Measurements from ENCODE around the gene CCDC92B. TPM values are rescaled to one million over a fixed set of nuclear protein-coding genes. Genes with fewer than 3 reads are reported as not detected.

The CCDC92B gene
- total RNA-seq (0.12 TPM in 1 of 2 replicates, not detected in the other), polyA plus RNA-seq (0.10 TPM in 1 of 2 replicates, not detected in the other)

DNA sequence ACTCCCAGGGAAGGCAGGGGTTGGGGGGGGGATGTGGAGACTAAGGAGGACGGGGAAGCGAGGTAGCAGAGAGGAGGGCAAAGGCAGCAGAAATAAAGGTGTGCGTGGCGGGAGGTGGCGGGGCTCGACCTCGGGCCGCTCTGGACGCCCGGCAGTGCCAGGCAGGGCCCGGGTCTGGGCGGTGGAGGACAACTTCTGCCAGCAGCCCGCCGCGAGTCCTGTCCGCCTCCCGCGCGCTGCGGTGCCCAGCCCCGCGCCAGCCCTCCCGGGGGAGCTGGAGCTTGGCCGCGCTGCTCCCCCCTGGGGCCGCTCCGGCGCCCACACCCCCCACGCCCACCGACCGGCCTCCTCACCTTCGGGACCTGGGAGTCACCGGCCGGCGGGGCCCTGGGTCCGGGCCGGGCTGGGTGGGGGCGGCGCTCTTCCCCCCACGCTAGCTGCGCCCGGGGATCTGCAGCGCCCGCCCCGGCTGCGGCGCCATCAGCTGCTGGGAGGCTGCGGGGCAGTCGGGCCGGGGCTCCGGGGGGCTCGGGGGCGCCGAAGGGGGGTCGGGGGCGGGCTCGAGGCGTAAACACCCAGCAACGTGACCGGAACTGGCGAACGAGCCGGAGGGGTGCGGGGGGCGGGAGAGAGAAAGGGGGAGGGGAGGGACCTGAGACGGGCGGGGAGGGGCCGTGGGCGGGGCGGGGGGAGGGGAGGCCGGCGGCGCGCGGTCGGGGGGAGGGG lies at the start of gene CCDC92B:
TSS of gene CCDC92B (minus strand) at position 595 of the 726 bp plus-strand sequence. CDS start 14,507 bp downstream, outside the sequence.
- Histone ChIP-seq H3K79me2 (no peaks in the 10 kb centered on the region), H3K9me2 (replicated peaks; ENCODE audit: insufficient read depth) (no peaks in the 10 kb centered on the region), H3K27me3 (peaks cover 71% of the 10 kb centered on the region), H3K4me2 (peak within 1 kb of the TSS; percentile 78), H3K27ac (no peak within 1 kb of the TSS), H3K4me3 (no peak within 1 kb of the TSS), H4K20me1 (ENCODE audit: insufficient read depth, poor library complexity, severe bottlenecking) (no peaks in the 10 kb centered on the region), H3K9me3 (ENCODE audit: low read depth) (no peaks in the 10 kb centered on the region), H2AFZ (no peak within 1 kb of the TSS), H3K4me1 (ENCODE audit: insufficient read depth) (no peaks in the 10 kb centered on the region), H3K36me3 (replicated peaks; ENCODE audit: insufficient read depth, low read depth) (no peaks in the 10 kb centered on the region)
- 7% methylated on average over 25 of the region's 76 CpGs for WGBS (ENCODE audit: low lambda C conversion rate, missing lambda C conversion rate)
- DNase-seq (ENCODE audit: low spot score) = no peak
- TF ChIP-seq, protein P1, sequence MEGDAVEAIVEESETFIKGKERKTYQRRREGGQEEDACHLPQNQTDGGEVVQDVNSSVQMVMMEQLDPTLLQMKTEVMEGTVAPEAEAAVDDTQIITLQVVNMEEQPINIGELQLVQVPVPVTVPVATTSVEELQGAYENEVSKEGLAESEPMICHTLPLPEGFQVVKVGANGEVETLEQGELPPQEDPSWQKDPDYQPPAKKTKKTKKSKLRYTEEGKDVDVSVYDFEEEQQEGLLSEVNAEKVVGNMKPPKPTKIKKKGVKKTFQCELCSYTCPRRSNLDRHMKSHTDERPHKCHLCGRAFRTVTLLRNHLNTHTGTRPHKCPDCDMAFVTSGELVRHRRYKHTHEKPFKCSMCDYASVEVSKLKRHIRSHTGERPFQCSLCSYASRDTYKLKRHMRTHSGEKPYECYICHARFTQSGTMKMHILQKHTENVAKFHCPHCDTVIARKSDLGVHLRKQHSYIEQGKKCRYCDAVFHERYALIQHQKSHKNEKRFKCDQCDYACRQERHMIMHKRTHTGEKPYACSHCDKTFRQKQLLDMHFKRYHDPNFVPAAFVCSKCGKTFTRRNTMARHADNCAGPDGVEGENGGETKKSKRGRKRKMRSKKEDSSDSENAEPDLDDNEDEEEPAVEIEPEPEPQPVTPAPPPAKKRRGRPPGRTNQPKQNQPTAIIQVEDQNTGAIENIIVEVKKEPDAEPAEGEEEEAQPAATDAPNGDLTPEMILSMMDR (IDR thresholded peaks at IDR 0.05; ENCODE audit: poor library complexity) = no peak
- TF ChIP-seq EZH2phosphoT487 (IDR thresholded peaks at IDR 0.05; ENCODE audit: low read depth, severe bottlenecking, unreplicated experiment) = no peak
- TF ChIP-seq EZH2 (IDR thresholded peaks at IDR 0.05; ENCODE audit: borderline replicate concordance) = no peak

DNA sequence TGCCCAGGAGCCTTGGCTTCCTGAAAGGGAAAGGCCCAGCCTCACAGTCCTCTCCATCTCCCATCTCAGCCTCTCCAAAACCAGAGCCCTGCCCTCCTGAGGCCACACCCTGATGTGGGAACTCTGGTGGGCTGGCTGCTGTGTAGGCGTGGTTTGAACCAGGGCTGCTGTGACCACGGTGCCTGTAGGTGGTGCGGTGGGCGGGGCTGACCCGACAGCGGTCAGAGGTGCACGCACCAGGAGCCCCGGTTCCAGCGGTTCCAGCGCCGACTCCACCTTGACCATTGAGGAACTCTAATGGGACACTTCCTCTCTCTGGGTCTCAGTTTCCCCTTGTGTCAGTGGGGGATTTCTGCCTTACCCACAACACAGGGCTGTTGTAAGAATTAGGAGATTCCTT lies 49.2 kb upstream of the CCDC92B start:
- no peaks in the 10 kb centered on the region for H3K4me1 ChIP-seq (ENCODE audit: insufficient read depth)
- H4K20me1 ChIP-seq (ENCODE audit: insufficient read depth, poor library complexity, severe bottlenecking) = no peaks in the 10 kb centered on the region
- H3K9me3 ChIP-seq (ENCODE audit: low read depth) = no peaks in the 10 kb centered on the region
- no peaks in the 10 kb centered on the region for H3K79me2 ChIP-seq
- no peak overlapping the region for H3K27ac ChIP-seq
- no peak overlapping the region for H3K4me3 ChIP-seq
- no peaks in the 10 kb centered on the region for H3K27me3 ChIP-seq
- DNase-seq (ENCODE audit: low spot score) = no peak
- TF ChIP-seq EZH2phosphoT487 (IDR thresholded peaks at IDR 0.05; ENCODE audit: low read depth, severe bottlenecking, unreplicated experiment) = no peak
- TF ChIP-seq, protein P1 (IDR thresholded peaks at IDR 0.05; ENCODE audit: poor library complexity) = no peak
- TF ChIP-seq EZH2 (IDR thresholded peaks at IDR 0.05; ENCODE audit: borderline replicate concordance) = no peak
- H3K9me2 ChIP-seq (replicated peaks; ENCODE audit: insufficient read depth) = no peaks in the 10 kb centered on the region
- H3K4me2 ChIP-seq = no peak overlapping the region
- H3K36me3 ChIP-seq (replicated peaks; ENCODE audit: insufficient read depth, low read depth) = no peaks in the 10 kb centered on the region
- WGBS (ENCODE audit: low lambda C conversion rate, missing lambda C conversion rate) = 43% methylated on average over 11 of the region's 11 CpGs
- H2AFZ ChIP-seq = no peak overlapping the region

DNA sequence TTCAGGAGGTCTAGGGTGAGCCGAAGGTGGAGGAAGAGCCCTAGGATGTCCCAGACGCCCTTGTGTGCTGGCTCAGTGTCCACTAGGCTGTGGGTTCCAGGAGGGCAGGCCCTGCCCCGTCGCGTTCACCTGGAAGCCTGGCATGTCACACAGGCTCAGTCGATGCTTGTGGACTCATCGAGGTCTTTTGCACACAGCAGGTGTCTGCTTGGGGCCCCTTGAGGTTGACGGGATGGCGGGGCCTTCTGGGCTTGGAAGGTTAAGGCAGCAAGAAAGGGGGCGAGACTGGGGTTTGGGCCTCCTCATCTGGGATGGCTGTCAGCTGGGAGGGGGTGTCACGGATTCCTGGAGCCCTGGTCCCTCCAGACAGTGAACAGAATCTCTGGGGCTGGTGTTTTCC lies 48.7 kb upstream of the CCDC92B start:
- Histone ChIP-seq H3K27me3 (no peaks in the 10 kb centered on the region), H3K4me1 (ENCODE audit: insufficient read depth) (no peaks in the 10 kb centered on the region), H3K79me2 (no peaks in the 10 kb centered on the region), H3K4me3 (no peak overlapping the region), H3K4me2 (no peak overlapping the region), H3K9me3 (ENCODE audit: low read depth) (no peaks in the 10 kb centered on the region), H4K20me1 (ENCODE audit: insufficient read depth, poor library complexity, severe bottlenecking) (no peaks in the 10 kb centered on the region), H3K27ac (no peak overlapping the region), H2AFZ (no peak overlapping the region), H3K9me2 (replicated peaks; ENCODE audit: insufficient read depth) (no peaks in the 10 kb centered on the region), H3K36me3 (replicated peaks; ENCODE audit: insufficient read depth, low read depth) (no peaks in the 10 kb centered on the region)
- TF ChIP-seq, protein P1 (IDR thresholded peaks at IDR 0.05; ENCODE audit: poor library complexity) = no peak
- TF ChIP-seq EZH2phosphoT487 (IDR thresholded peaks at IDR 0.05; ENCODE audit: low read depth, severe bottlenecking, unreplicated experiment) (no peak), EZH2 (IDR thresholded peaks at IDR 0.05; ENCODE audit: borderline replicate concordance) (no peak)
- DNase-seq (ENCODE audit: low spot score) = no peak
- WGBS (ENCODE audit: low lambda C conversion rate, missing lambda C conversion rate) = 89% methylated on average over 11 of the region's 11 CpGs
